Hepatocyte (in vitro differentiated cells): Measurements from ENCODE around the gene FARP1. TPM values are rescaled to one million over a fixed set of nuclear protein-coding genes. Genes with fewer than 3 reads are reported as not detected.

ENCODE experiments used
- DNase-seq: peaks from one replicate; pipeline ENCODE4 v3.0.0-alpha.2; 2016; ENCODE audit warnings: low spot score
- H2AFZ ChIP-seq: fragments of 200-600 bp; sonication (generic); 2 replicates; pipeline ENCODE4 v1.6.0; 2016; ENCODE audit warnings: antibody characterized with exemption, mild to moderate bottlenecking
- H3K27ac ChIP-seq: fragments of 200-600 bp; sonication (generic); 2 replicates; pipeline ENCODE4 v1.5.1; 2016; ENCODE audit warnings: mild to moderate bottlenecking
- H3K27me3 ChIP-seq: fragments of 200-600 bp; sonication (generic); 2 replicates; pipeline ENCODE4 v1.6.1; 2016
- H3K36me3 ChIP-seq: fragments of 200-600 bp; sonication (generic); replicated peaks from 2 replicates; pipeline ENCODE4 v1.5.1; 2016; ENCODE audit warnings: low read depth; ENCODE audit not compliant: insufficient read depth
- H3K4me1 ChIP-seq: fragments of 200-600 bp; sonication (generic); 2 replicates; pipeline ENCODE4 v1.5.1; 2016; ENCODE audit warnings: mild to moderate bottlenecking, moderate library complexity; ENCODE audit not compliant: insufficient read depth
- H3K4me2 ChIP-seq: fragments of 200-600 bp; sonication (generic); 2 replicates; pipeline ENCODE4 v1.6.0; 2016
- H3K4me3 ChIP-seq: fragments of 200-600 bp; sonication (generic); 2 replicates; pipeline ENCODE4 v1.5.1; 2016; ENCODE audit warnings: mild to moderate bottlenecking
- H3K79me2 ChIP-seq: fragments of 200-600 bp; sonication (generic); 2 replicates; pipeline ENCODE4 v1.6.0; 2017; ENCODE audit warnings: mild to moderate bottlenecking
- H3K9me2 ChIP-seq: fragments of 200-600 bp; sonication (generic); replicated peaks from 2 replicates; pipeline ENCODE4 v1.6.0; 2017; ENCODE audit warnings: mild to moderate bottlenecking; ENCODE audit not compliant: insufficient read depth
- H3K9me3 ChIP-seq: fragments of 200-600 bp; sonication (generic); 2 replicates; pipeline ENCODE4 v1.5.1; 2016; ENCODE audit warnings: low read depth, mild to moderate bottlenecking
- H4K20me1 ChIP-seq: fragments of 200-600 bp; sonication (generic); 2 replicates; pipeline ENCODE4 v1.6.0; 2016; ENCODE audit warnings: mild to moderate bottlenecking; ENCODE audit not compliant: insufficient read depth, poor library complexity, severe bottlenecking
- CTCF ChIP-seq: fragments of 200-600 bp; sonication (generic); IDR thresholded peaks from 2 replicates; pipeline ENCODE4 v1.5.1; 2016; ENCODE audit warnings: antibody characterized with exemption, mild to moderate bottlenecking; ENCODE audit not compliant: poor library complexity
- EZH2 ChIP-seq: fragments of 200-600 bp; sonication (generic); IDR thresholded peaks from 2 replicates; pipeline ENCODE4 v1.6.1; 2016; ENCODE audit warnings: antibody characterized with exemption, mild to moderate bottlenecking, borderline replicate concordance
- EZH2phosphoT487 ChIP-seq: fragments of 200-600 bp; sonication (generic); IDR thresholded peaks from one replicate; pipeline ENCODE4 v1.6.1; 2018; ENCODE audit warnings: antibody characterized with exemption, mild to moderate bottlenecking, low read depth, moderate library complexity; ENCODE audit not compliant: unreplicated experiment, severe bottlenecking
- WGBS: methylation state at CpG from one replicate; pipeline ENCODE4 v1.1.6; 2016; ENCODE audit warnings: low lambda C conversion rate; ENCODE audit errors: missing lambda C conversion rate; 5-methylcytosine and 5-hydroxymethylcytosine counted together
- polyA plus RNA-seq: library from polyadenylated mRNA; unstranded; fragments of >200 nt; fragmentation: Nextera tagmentation; extraction: Ambion mirVana; gene quantifications from 2 replicates; pipeline ENCODE4 v1.2.1, GENCODE V29; 2016
- total RNA-seq: library from RNA; depleted of rRNA; stranded (reverse); fragments of >200 nt; gene quantifications from 2 replicates; pipeline ENCODE4 v1.2.3, GENCODE V29; 2014

Gene FARP1
- total and polyA plus RNA-seq, 2 experiments from 2014 or later = 35.5 to 68.7 TPM

DNA sequence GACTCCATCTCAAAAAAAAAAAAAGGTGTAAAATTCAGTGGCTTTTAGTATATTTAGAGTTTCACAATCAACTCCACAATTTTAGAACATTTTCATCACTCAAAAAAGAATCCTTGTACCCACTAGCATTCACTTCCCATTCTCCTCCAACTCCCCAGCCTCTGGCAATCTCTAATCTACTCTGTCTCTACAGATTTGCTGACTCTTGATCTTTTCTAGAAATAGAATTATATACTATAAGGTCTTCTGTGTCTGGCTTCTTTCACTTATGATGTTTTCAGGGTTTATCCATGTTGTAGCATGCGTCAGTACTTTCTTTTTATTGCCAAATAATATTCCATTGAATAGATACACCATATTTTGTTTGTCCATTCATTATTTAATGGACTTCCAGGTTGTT, 8.0 kb upstream of the FARP1 start:
- Histone ChIP-seq H3K27ac (no peak overlapping the region), H3K4me1 (no peaks in the 10 kb centered on the region), H3K27me3 (no peaks in the 10 kb centered on the region), H3K36me3 (no peaks in the 10 kb centered on the region), H4K20me1 (no peaks in the 10 kb centered on the region), H3K79me2 (no peaks in the 10 kb centered on the region), H3K9me2 (no peaks in the 10 kb centered on the region), H3K4me3 (no peak overlapping the region), H2AFZ (no peak overlapping the region), H3K9me3 (no peaks in the 10 kb centered on the region), H3K4me2 (no peak overlapping the region)
- no peak for DNase-seq
- TF ChIP-seq EZH2 = no peak
- TF ChIP-seq CTCF = no peak
- TF ChIP-seq EZH2phosphoT487 = no peak
- 100% methylated on average over 1 of the region's 1 CpG for WGBS

- no peaks in the 10 kb centered on the region for H3K9me3 ChIP-seq
- H2AFZ ChIP-seq = no peak overlapping the region
- no peak overlapping the region for H3K4me3 ChIP-seq
- H3K4me1 ChIP-seq = peaks cover 23% of the 10 kb centered on the region
- over 99% methylated on average over 7 of the region's 7 CpGs for WGBS
- no peak overlapping the region for H3K27ac ChIP-seq
- DNase-seq = no peak
- H3K27me3 ChIP-seq = no peaks in the 10 kb centered on the region
- H3K9me2 ChIP-seq = no peaks in the 10 kb centered on the region
- TF ChIP-seq CTCF (no peak), EZH2phosphoT487 (no peak), EZH2 (no peak)
- H3K36me3 ChIP-seq = no peaks in the 10 kb centered on the region
- H4K20me1 ChIP-seq = peaks cover 12% of the 10 kb centered on the region
- peaks cover 21% of the 10 kb centered on the region for H3K79me2 ChIP-seq
- H3K4me2 ChIP-seq = no peak overlapping the region
Observed at GRCh38 chr13:98141091-98141490, 1.8 kb upstream of the FARP1 start.

- peak overlapping the region; percentile 99 for H3K4me2 ChIP-seq
- no peaks in the 10 kb centered on the region for H3K27me3 ChIP-seq
- H4K20me1 ChIP-seq = peaks cover 18% of the 10 kb centered on the region
- DNase-seq = peak; percentile 50
- H3K4me3 ChIP-seq = peak overlapping the region; percentile 92
- H3K4me1 ChIP-seq = peaks cover 29% of the 10 kb centered on the region
- no peaks in the 10 kb centered on the region for H3K36me3 ChIP-seq
- WGBS = 29% methylated on average over 27 of the region's 27 CpGs
- H3K9me2 ChIP-seq = no peaks in the 10 kb centered on the region
- peak overlapping the region; percentile 99 for H2AFZ ChIP-seq
- no peaks in the 10 kb centered on the region for H3K9me3 ChIP-seq
- no peak for TF ChIP-seq EZH2phosphoT487
- no peak for TF ChIP-seq EZH2
- no peak for TF ChIP-seq CTCF
- H3K27ac ChIP-seq = peak overlapping the region; percentile 92
- H3K79me2 ChIP-seq = peaks cover 28% of the 10 kb centered on the region
Observed at GRCh38 chr13:98141509-98142379, 1.1 kb upstream of the FARP1 start.
